GM19193 (cell line): ENCODE measurements around the gene KRTAP12-4.

Experiments used
- POLR2A ChIP-seq: IDR thresholded peaks from 4 replicates; pipeline ENCODE4 v1.6.1; 2011; ENCODE audit not compliant: insufficient read depth, insufficient read length; ENCODE audit errors: extremely low read depth

The KRTAP12-4 gene

DNA sequence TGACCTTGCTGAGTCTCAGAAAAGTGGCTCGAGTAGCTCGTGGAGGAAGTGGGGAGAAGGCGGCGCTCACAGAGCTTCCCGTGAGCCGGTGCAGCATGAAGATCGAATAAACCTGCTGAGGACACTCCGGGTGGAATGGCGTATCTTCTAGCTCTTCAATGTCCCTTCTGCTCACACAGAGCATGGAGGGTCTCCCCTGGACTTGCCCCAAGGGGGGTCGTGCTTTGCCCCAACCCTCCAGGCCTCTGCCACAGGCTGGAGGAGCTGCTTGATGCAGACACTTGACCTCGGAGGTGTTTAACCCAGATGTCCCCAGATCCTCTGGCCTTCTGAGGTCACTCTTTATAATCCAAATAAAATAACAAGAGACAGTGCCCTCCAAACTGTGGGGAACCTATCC, 40.3 kb upstream of the KRTAP12-4 start:
- TF ChIP-seq POLR2A: no peak

- no peak for TF ChIP-seq POLR2A
Observed at GRCh38 chr21:44692798-44693512, 38.5 kb upstream of the KRTAP12-4 start.

- TF ChIP-seq POLR2A: no peak
Observed at GRCh38 chr21:44691686-44692085, 37.2 kb upstream of the KRTAP12-4 start.

- no peak for TF ChIP-seq POLR2A
Observed at GRCh38 chr21:44687671-44688070, 33.2 kb upstream of the KRTAP12-4 start.

DNA sequence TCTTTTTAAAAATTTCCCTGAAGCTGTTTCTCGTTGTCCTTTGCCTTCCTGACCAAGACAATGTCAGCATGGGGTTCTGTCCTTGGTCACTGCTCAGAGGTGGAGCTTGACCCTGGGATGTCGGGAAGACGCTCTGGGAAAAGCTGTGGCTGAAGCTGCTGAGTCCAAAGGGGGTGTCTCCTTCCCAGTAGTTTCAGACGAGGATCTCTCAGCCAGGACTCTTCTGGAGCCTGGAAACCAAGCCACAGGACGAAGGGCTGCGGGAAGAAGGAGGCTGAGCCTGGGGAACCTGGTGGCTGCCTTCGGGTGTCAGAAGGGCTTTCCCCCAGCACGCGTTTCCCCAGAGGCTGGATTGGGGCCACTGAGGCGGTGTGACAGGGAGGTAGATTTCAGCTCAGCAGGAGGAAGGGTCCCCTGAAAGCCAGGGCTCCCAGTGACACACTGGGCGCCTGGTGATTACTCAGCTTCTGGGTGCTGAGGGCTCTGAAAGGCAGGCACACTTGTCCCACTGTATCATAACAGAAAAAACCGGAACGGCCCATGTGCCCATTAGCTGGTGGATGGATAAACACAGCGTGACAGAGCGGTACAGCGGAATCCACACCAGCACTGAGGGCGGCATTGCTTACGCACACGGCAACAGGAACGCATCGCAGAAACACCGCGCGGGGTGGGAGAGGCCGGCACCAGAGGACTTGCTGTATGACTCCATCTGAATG, 32.5 kb upstream of the KRTAP12-4 start:
- TF ChIP-seq POLR2A: no peak

DNA sequence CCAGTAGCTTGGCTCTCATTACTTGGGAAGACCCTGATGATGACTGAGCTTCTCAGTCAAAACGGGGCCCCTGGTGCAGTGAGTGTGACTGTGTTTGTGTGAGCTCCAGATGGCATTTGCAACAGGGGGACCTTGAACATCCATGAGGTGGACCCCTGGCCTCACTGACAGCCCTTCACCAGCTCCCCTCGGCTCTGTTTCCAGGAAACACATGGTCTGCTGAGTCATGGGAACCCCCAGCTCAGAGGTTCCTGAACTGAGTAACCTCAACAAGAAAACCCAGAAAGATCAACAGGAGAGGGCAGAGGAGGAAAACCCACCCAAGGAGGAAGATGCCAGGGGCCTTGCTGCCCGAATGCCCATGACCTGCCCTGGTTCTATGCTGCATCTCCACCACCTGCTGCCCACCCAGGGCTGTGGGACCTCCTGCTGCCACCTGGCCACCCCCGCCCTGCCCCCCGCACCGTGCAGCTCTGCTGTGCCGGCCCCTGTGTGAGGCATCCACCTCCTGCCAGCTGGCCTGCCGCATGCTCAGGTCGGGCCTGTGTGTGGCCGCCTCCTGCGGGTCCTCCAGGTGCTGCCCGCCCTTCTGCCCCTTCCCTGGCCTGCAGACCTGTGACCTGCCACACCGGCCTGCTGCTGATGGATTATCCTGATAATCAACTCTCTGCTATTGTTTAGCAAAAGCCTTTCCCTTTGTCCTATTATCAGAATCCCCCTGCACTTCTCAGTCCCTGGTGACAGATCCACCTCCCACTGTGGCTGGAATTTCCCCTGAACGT, 31.7 kb upstream of the KRTAP12-4 start:
- TF ChIP-seq POLR2A: no peak

- no peak for TF ChIP-seq POLR2A
Observed at GRCh38 chr21:44684483-44684882, 30.0 kb upstream of the KRTAP12-4 start.

DNA sequence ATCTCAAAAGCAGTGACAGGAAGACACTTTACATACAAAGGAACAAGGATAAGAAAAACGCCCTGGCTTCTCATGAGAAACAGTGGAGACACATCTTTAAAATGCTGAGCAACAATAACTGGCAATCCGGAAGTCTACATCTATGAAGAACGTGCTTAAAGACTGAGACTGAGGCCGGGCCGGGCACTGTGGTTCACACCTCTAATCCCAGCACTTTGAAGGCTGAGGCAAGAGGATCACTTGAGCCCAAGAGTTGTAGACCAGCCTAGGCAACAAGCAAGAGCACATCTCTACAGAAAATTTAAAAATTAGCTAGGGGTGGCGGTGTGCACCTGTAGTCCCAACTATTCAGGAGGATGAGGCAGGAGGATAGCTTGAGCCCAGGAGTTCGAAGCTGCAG, 29.6 kb upstream of the KRTAP12-4 start:
- TF ChIP-seq POLR2A: no peak

DNA sequence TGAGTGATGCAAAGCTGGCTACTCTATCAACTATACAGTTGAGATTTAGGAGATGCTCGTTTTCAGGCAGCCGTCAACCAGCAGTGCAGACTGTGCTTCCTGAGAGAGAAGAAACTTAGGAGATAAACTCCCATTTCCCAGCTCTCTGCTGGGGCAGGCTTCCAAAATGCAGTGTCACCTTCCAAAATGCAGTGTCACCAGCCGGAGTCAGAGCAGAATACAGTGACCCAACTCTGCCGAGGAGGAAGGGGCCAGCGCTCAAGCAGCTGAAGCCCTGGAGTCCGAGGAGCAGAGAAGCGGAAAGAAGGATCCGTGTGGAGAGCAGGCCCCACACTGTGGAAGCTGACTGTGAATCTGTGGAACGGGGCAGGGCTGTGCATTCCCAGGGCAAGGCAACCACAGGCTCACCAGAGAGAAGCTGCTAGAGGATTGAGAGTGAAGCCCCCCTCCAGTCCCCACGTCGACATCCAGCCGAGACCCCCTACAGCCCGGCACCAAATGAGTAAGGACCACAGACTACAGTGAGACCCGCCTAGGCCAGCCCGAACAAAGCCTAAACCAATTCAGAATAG, 28.2 kb upstream of the KRTAP12-4 start:
- no peak for TF ChIP-seq POLR2A

- no peak for TF ChIP-seq POLR2A
Observed at GRCh38 chr21:44681861-44682579, 27.6 kb upstream of the KRTAP12-4 start, which contains the start of gene KRTAP12-1. Gene KRTAP12-1 (minus strand): TSS chr21:44682163. CDS start chr21:44682123, 40 bp downstream.

- no peak for TF ChIP-seq POLR2A
Observed at GRCh38 chr21:44681152-44681551, 26.7 kb upstream of the KRTAP12-4 start.

DNA sequence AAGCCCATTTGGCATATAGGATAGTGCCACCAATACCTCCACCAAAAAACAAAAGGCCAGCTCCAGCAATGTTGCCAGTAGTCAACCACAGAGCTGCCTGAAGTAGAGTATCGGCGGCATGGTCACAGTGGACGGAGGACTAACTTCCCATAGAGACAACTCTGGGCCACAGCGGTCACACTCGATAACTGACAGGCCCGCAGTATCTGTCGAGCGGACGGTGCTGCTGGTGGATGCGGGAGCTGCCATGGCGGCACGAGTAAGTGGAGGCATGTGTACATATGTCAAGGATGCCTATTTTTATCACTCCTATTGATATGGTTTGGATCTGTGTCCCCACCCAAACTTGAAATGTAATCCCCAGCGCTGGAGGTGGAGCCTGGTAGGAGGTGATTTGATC, 23.4 kb upstream of the KRTAP12-4 start:
- TF ChIP-seq POLR2A: no peak

- no peak for TF ChIP-seq POLR2A
Observed at GRCh38 chr21:44671911-44672310, 17.5 kb upstream of the KRTAP12-4 start.

DNA sequence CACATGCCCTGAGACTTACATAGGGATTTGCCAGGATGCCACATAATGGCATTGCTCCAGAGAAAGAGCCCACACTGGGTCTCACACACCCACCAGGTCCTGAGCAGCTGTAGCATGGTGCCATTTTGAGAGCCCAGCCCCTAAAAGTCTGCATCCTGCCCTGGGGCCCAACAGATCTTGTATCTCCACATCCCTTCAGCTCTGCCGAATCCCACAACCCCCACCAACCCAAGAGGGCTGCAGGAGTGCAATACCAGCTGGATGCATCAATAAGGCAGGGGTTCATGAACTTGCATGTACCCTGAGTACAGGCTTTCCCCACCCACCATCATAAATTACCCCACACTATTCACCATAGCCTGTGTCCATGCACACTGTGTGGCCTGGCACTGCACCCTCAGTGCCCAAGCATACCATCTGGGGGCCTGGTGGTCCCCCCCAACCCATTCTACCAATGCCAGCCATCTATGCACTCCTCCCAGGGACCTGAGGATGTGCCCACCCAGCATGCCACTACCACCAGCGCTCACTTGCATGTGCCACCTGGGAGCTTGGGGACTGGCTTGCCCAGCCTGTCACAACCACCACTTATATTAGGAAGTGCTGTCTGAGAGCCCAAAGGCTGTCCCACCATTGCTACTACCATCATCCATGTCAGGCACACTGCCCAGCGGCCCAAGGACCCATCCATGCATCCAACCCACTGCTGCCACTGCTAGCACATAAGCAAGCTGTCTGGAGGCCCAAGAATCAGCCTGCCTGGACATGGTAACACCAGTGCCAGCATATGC, 16.4 kb upstream of the KRTAP12-4 start:
- no peak for TF ChIP-seq POLR2A
